Measurements from ENCODE around the gene SPTBN5. TPM values are rescaled to one million over a fixed set of nuclear protein-coding genes. Genes with fewer than 3 reads are reported as not detected.

The SPTBN5 gene
- total RNA-seq, 1 donor from 2014 or later: 6.8 TPM

DNA sequence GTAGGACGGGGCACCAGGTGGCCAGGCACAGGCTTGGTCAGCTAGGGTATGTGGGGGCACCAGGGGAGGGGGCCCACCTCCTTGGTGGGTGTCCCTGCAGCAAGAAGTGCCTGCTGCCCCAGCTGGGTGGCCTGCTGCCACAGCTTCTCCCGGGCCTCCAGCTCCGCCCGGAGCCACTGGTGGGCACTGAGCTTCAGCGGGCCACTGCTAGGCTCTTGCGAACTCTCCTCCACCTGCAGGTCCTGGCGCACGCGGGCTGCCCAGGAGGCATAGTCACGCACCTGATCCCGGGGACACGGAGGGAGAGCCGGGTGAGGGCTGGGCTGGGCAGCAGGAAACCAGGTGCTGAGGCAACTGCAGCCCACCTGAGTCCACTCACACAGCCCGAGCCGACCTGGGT is 25.5 kb downstream of the SPTBN5 start:
- DNase-seq (ENCODE audit: extremely low read depth, low read depth, low spot score): no peak

DNA sequence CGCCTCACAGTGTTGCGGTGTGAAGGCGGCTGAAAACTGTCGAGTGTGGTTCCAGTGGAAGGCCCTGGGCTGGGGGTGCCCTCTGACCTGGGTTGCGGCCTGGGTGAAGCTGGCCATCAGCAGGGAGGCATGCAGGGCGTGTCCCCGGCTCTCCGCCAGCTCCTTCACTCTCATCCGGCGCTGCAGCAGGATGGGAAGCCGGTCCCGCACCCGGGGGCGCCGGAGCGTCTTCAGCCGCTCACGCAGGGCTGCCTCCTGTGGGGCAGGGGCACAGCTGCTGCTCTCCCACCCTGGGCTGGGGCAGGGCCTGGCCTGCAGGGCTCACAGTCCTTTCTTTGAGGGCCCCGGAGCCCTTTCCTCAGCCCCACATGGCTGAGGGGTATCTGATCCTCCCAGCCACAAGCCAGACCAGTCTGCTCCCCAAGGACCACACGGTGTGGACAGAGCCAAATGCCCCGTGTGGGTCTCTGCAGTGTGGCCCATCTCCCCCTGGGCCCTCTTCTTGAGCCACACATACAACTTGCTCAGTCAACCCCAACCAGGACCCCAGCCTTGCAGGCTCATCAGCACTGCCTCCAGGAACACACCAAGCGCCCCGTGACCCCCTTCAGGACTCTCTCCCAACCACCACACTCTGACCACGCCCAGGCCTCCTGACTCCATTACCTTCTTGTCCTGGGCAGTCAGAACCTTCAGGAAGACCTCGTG is 26.8 kb downstream of the SPTBN5 start:
- no peak for DNase-seq (ENCODE audit: extremely low read depth, low read depth, low spot score)

DNA sequence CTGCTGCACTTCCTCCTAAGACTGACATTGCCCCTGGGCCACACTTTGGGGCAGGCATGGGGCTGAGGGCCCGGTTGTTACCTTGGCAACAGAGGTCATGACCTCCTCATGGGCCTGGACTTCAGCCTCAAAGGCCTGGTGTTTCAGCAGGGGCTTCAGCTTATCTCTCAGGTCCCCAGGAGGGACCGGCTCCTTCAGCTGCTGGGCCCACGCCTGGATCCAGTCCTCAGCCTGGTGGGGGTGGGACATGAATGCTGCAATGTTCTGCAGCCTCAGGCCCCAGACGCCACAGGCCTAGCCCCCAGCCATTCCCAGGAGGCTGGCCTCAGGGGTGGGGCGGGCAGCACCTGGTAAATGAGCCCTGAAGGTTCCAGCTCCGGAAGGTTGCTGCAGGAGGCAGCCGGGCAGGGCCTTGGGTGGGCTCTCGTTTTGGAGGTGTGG is 27.6 kb downstream of the SPTBN5 start:
- DNase-seq (ENCODE audit: extremely low read depth, low read depth, low spot score): no peak

DNA sequence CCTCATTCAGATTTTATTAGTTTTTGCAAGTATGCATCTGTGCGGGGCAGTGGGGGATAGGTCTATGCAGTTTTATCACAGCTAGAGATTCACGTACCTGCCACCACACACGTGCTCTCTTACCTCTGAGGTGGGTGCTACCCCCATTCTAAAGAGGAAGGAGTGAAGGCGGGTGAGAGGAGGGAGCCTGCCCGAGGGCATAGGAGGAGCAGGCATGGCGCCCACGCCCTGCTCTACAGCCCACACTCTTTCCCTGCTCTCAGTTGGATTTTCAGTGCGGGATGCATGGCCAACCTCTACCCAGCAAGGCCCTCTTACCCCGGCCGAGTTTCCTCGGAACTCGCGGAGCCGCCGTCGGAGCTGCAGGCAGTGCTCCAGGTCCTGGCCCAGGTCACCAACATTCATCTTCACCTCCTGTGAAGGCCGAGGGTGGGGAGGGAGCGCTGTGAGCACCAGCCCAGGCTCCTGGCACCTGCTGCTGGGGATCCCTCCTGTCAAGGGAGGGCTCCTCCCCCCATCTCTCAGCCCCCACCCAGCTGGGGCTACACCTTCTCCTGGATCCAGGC is 28.3 kb downstream of the SPTBN5 start:
- DNase-seq (ENCODE audit: extremely low read depth, low read depth, low spot score): no peak

DNA sequence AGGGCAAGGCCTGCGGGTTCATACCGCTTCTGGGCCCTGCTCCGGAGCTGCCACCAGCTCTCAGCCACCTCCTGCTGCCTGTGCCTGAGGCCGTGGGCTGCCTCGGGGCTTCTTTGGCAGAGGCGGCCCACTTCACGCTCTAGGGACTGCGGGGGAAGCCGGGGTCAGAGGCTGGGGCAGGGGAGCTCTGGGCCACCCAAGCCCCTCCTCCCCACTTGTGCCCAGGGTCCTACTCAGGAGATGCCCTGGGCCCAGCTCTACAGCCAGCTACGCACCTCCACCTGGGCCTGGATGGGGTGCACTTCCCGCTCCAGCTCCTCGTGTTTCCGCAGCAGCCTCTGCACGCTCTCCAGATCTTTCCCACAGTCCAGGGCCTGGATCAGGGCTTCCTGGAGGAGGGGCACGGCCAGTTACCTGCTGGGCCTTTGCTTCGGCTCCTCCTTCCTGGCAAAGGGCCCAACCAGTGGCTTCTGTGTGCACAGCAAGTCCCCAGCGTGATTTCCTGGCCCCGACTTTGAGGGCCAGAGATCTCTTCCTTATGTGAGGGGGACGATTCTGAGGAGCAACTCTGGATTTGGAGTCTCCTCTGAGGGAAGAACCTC is 31.2 kb downstream of the SPTBN5 start:
- DNase-seq (ENCODE audit: extremely low read depth, low read depth, low spot score): no peak

DNA sequence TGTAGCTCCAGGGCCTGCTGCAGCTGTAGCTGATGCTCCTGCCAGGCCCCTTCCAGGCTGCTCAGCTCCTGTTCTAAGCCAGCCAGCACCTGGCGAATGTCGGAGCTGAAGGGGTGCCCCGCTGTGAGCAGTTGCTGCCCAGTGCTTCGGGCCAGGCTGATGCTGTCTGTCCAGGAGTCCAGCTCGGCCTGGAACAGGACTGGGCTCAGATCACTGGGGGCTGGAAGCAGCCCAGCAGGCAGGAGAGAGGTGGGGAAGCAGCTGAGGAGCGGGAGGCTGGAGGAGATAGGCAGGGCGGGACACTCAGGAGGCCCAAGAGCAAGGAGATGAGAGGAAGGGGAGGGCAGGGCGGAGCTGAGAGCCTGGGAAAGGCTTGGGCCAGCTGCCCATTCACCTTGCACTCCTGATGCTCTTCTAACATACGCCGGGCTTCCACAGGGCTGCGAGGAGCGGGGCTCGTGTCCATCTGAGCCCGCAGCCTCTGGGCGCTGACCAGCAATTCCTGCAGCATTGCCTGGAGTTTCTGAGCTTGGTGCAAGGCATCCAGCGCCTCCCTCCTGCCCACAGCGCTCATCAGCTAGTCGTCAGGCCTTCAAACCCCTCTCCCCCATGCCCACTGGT is 32.0 kb downstream of the SPTBN5 start:
- DNase-seq (ENCODE audit: extremely low read depth, low read depth, low spot score): no peak

DNA sequence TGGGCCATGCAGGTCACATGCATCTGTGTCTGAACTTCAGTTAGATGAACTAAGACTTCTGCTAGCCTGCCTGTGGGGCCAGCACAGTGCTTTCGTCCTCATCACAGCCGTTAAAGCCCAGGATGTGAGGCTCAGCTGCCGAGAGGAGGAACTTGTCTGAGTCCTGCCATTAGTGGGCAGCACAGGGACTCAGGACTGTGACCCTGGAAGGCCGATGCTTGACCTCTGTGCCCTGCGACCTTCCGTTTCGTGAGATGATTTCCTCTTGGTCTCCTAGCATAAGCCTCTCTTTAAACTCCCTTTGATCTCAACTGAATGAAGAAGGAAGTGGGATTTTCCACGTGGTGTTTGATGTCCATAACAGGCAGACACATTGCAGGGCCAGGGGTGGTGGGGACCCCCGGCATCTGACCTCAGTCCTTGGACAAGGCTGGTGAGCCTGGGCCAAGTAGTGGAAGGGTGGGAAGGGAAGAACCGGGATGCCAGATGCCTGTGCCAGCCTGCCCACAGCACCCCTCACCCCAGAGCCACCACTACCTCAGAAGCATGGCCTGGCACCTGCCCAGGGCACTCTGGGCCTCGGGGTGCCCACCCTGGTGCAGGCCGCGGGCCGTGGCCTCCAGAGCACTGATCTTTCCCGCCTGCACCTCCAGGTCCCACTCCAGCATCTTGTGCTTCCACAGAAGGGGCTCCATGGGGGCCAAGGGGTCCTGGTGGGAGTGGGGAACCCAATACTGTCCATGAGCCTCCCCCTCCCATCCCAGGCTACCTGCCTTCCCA is 33.6 kb downstream of the SPTBN5 start:
- no peak for DNase-seq (ENCODE audit: extremely low read depth, low read depth, low spot score)

DNA sequence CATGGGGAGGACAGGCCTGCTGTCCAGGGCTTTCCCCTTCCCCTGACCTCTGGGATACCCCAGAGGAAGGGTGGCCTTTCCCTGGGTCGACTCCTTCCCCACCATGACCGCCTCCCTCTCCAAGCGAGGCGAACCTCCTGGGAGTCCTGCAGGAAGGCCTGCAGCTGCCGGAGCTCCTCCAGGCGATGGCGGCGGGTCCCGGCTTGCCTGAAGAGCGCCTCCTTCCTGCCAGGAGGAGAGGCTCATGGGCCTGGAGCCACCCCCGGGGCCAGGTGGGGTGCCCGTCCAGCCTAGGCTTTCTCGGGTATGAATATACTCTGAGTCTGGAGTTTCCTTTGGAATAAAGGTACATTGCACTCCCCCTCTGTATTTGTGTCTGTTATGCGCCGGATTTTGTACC is 35.1 kb downstream of the SPTBN5 start:
- no peak for DNase-seq (ENCODE audit: extremely low read depth, low read depth, low spot score)

DNA sequence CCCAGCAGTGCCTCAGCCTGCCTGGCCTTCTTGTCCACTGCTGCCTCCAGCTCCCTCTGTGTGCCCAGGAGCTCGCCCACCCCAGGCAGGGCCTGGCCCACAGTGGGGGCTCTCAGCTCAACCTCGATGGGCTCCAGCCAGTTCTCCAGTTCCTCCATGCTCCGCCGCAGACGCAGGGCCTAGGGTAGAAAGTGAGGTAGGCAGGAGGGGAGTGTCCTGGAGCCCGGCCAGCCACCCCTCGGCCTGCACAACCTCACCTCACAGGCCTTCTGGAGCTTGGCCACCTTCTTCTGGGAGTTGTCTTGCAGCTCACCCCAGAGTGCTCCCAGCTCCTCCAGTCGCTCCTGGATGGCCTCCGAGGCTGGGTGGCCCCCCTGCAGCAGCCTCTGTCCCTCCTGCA is 36.5 kb downstream of the SPTBN5 start:
- no peak for DNase-seq (ENCODE audit: extremely low read depth, low read depth, low spot score)

DNA sequence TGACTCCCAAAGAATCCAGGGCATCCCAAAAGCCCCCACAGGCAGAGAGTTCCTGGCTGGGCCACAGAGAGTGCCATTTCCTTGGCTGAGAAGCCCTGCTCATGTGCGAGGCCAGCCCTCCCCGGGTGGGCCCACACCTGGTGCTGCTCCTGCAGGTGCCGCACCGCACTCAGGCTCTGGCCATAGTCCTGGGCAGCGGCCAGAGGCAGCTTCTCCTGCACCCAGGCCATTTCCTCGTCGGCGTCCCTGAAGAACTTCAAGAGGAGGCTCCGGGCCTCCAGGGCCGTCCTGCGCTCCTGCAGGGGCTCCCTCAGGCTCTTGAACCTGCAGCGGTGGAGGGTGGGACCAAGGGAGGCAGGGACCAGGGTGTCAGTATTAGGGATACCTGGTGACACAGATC is 37.1 kb downstream of the SPTBN5 start:
- no peak for DNase-seq (ENCODE audit: extremely low read depth, low read depth, low spot score)

DNA sequence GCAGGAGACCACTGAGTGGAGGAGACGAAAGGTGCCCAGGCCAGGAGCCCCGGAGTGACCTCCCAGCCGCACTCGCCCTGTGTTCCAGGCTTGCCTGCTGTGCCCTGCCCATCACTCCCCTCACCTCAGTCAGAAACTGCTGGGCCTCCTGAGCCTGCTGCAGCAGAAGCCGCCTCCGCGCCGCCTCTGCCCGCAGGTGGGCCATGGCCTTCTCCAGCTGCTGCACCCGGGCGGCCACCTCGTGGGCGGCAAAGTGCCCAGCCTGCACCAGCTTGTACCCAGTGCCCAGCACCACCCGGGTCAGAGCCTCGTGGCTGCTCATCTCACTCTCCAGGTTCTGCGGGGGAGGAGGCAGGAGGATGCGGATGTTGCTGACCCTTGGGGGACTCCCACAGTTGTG is 37.6 kb downstream of the SPTBN5 start:
- DNase-seq (ENCODE audit: extremely low read depth, low read depth, low spot score): no peak

DNA sequence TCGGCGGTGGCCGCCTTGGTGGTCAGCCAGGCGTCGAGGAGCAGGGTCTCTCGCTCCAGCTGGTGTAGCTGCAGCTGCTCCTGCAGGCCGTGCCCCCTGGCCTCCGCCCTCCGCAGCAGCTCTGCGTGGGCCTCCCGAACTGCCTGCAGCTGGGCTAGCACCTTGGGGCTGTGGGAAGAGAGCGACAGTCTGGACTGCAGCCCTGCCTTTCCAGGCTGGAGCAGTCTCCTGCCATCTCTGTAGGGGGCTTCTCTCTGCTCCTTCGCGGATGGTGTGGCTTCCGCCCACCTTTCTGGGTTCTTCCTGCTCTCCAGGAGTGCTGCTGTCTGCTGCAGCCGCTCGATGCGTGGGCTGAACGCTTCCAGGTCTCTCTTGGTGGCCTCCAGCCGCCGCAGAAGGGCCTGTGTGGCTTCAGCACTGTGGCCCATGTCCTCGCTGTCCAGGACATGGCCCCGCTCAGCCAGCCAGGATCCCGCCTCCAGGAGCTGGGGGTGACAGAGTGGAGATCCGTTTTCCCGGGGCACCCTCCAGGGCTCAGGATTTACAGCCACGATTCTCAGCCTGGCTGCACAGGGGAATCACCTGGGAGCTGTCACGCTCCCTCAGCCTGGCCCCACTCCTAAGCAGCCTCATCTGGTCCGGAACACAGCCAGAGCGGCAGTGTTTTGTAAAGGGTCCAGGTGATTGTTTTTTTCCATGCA is 38.4 kb downstream of the SPTBN5 start:
- no peak for DNase-seq (ENCODE audit: extremely low read depth, low read depth, low spot score)

DNA sequence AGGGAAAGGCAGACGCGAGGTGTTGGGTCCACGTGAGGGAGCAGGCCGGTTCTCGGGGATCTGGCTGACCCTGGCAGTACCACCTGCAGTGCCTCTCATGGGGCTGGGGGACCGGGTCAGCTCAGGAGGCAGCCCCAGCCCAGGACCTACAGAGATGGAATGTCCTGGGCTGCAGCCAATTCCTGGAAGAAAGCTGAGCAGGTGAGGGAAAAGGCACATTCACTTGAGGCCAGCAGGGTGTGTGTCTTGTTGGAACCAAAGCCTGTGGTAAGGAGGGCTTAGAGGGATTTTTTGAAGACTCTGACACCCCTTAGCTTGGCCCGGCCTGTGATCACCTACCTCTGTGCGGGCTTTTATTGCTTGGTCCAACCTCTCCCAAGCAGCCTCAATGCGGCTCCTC is 39.4 kb downstream of the SPTBN5 start:
- no peak for DNase-seq (ENCODE audit: extremely low read depth, low read depth, low spot score)

DNA sequence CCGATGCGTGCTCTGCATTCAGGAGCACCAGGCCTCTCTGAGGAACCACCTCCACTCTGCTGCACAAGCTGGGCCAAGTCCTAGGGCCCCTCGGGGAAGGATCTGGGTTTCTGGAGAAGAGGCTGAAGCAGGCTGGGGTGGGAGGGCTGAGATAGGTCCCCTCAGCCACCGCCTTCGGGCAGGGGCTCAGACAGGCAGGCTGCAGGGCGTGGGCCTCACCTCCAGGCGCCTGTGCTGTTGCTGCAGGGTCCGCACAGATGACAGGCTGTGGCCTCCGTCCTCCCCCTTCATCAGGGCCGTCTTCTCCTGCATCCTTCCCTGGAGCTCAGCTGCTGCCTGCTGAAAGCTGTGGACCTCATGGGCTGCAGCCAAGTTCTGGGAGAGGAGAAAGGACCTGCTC is 40.0 kb downstream of the SPTBN5 start:
- no peak for DNase-seq (ENCODE audit: extremely low read depth, low read depth, low spot score)

DNA sequence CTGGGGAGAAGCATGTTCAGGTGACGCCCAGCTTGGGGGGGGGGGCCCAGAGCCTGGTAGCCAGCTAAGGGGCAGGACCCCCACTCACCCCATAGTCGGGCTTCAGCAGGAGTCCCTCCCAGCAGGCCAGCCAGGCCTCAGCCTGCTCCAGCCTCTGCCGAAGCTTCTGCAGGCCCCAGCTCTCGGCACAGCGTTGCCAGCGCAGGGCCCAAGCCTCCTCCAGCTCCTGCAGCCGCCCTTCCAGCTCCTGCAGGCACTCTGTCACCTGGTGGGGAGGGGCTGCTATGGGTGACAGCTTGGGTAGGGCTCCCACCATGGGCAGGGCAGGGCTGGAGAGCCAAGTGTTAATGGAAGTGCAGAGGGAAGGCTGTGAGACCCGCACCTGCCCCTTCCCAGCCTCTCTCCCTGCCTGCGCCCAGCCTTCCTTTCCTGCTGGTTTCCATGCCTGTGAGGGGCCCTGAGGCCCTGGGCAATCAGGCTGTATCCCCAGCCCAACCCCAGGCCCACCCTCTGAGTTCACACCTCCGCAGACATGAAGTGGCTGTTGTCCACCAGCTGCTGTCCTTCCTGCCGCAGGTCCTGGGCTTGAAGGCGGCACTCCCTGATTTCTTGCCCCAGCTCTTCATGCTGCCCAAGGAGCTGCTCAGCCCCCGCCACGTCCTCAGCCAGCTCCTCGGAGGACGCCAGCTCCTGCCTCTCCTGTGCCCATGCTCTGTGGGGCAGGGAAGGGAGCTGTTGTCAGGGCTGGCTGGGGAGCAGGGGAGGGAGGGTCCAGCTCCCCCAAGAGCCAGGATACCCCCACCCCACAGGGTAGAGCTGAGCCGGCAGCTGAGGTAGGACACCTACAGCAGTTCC is 40.9 kb downstream of the SPTBN5 start:
- no peak for DNase-seq (ENCODE audit: extremely low read depth, low read depth, low spot score)

DNA sequence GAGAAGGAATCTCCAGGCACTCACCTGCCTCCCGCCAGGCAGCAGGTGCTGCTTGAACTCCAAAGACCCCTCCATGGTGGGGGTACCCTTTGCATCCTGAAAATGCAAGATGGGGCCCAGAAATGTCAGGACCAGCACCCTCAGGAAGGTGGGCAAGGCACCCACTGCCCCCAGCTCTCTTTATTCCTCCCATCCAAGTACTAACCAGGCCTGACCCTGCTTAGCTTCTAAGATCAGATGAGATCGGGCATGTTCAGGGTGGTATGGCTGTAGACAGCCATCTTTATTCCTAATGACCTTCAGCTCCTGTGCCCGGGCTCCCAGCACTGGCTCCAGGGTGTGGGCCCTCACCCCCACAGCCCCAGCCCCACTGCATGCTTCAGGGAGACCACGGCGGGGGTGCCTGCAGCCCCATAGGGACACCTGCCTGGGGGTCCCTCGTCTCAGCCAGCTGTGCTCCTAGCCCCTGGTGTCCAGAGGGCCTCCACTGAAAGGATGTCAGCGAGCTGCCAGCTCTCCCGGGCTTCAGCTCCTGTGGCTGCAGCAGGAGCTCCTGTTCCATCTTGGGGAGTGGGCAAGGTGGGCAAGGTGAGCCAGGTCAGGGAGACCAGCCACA is 42.0 kb downstream of the SPTBN5 start:
- DNase-seq (ENCODE audit: extremely low read depth, low read depth, low spot score): no peak

DNA sequence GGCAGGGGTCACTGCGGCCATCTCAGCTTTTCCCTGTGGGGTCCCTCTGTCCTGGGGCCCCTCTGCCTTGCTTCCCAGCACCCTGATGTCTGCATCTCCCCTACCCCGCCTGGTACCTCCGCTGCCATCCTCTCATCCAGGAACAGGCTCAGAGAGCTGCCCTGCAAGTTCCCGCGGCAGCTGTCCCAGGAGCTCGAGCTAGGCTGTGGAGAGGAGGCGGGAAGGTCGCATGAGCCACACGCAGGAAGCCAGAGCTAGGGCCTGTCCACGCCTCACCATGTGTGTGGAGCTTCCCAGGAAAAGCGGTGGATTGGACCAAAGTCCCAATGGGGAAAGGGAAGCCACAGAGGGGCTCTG is 42.7 kb downstream of the SPTBN5 start:
- DNase-seq (ENCODE audit: extremely low read depth, low read depth, low spot score): no peak

DNA sequence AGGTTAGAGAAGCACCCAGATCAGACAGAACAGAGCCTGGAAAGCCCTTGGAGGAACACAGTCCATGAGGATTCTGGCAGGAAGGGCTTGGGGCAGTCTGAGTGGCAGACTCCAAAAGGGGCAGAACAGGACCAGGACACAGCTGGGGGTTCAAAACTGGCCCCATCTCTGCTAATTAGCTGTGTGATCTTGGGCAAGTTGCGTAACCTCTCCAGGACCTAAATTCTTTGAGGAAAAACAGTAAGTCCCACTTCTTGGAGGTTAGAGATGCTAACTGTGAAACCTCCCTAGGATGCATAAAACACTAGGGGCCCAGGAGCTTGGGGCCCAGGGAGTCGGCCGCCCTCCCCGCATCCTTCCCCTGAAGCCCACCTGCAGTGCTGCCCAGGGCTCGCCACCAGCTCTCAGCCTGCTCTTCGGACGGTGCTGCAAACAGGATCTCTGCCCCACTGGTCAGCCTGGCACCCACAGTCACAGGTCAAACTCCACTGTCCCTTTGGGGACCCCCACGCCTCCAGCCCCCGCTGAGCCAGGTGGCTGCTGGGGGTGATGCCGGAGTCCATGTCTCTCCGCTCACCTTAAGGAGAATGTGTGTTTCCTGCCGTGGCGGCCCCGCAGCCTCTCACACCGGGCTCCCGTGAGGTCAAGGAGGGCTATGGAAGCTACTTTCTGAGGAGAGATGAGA is 43.2 kb downstream of the SPTBN5 start:
- no peak for DNase-seq (ENCODE audit: extremely low read depth, low read depth, low spot score)

DNA sequence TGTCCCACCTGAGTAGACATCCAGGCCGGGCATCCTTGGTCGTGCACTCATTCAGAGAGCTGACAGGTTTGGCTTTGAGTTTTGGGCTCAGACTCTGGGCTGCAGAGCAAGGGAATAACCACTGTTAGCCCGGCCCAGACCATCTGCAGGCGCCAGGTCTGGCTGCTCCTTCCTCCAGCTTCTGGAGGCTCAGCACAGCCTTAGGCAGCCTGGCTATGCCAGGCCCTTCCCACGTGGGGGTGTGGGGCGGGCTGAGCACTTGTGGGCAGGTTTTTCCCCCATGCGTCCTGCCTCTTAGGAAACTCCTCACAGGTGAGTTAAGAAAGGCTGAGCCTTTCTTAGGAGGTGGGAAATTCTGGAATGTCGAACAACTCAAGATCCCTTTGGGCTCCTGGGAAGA is 44.0 kb downstream of the SPTBN5 start:
- no peak for DNase-seq (ENCODE audit: extremely low read depth, low read depth, low spot score)
